Osteoblast (primary cell): ENCODE measurements around the gene STRBP. TPM values are rescaled to one million over a fixed set of nuclear protein-coding genes. Genes with fewer than 3 reads are reported as not detected.

Experiments used
- DNase-seq: peaks from one replicate; pipeline ENCODE4 v3.0.0; 2011; ENCODE audit warnings: low spot score, mixed read lengths; ENCODE audit not compliant: insufficient read length; ENCODE audit errors: missing footprints
- H2AFZ ChIP-seq: 2 replicates; pipeline ENCODE4 v1.6.0; 2011; ENCODE audit warnings: mild to moderate bottlenecking, low read length
- H3K27ac ChIP-seq: 2 replicates; pipeline ENCODE4 v1.5.1; 2011; ENCODE audit warnings: mild to moderate bottlenecking, low read depth, low read length, moderate library complexity
- H3K27me3 ChIP-seq: 2 replicates; pipeline ENCODE4 v1.6.0; 2012; ENCODE audit warnings: mild to moderate bottlenecking, control low read depth, inconsistent platforms, low read length, moderate library complexity; ENCODE audit not compliant: insufficient read depth
- H3K36me3 ChIP-seq: 2 replicates; pipeline ENCODE4 v1.5.1; 2011; ENCODE audit warnings: mild to moderate bottlenecking, low read length, control low read depth, moderate library complexity; ENCODE audit not compliant: insufficient read depth
- H3K4me1 ChIP-seq: 2 replicates; pipeline ENCODE4 v1.5.1; 2011; ENCODE audit warnings: mild to moderate bottlenecking, low read length, control low read depth, moderate library complexity; ENCODE audit not compliant: insufficient read depth
- H3K4me2 ChIP-seq: 2 replicates; pipeline ENCODE4 v1.6.0; 2011; ENCODE audit warnings: mild to moderate bottlenecking, low read length; ENCODE audit not compliant: insufficient read depth
- H3K4me3 ChIP-seq: fragments of 200-600 bp; sonication (generic); 3 replicates; pipeline ENCODE4 v1.5.1; 2012; ENCODE audit warnings: mild to moderate bottlenecking, low read length, inconsistent platforms; ENCODE audit not compliant: insufficient read depth
- H3K79me2 ChIP-seq: 2 replicates; pipeline ENCODE4 v1.6.0; 2012; ENCODE audit warnings: mild to moderate bottlenecking, low read length, control low read depth, inconsistent platforms; ENCODE audit not compliant: insufficient read depth
- H3K9me3 ChIP-seq: 2 replicates; pipeline ENCODE4 v1.5.1; 2011; ENCODE audit warnings: low read depth, low read length, control low read depth
- H4K20me1 ChIP-seq: 2 replicates; pipeline ENCODE4 v1.6.0; 2012; ENCODE audit warnings: mild to moderate bottlenecking, low read length, control low read depth; ENCODE audit not compliant: insufficient read depth
- total RNA-seq: library from RNA; depleted of rRNA; stranded (reverse); fragments of >200 nt; gene quantifications from 2 replicates; pipeline ENCODE4 v1.2.3, GENCODE V29; 2012
- TF ChIP-seq, protein P1 (sequence below): IDR thresholded peaks from 2 replicates; pipeline ENCODE4 v1.5.1; 2011; ENCODE audit warnings: mild to moderate bottlenecking, low read depth, low read length, moderate library complexity; ENCODE audit errors: extremely low read depth

Gene STRBP
- total RNA-seq, 1 donor, result 2.9 TPM

DNA sequence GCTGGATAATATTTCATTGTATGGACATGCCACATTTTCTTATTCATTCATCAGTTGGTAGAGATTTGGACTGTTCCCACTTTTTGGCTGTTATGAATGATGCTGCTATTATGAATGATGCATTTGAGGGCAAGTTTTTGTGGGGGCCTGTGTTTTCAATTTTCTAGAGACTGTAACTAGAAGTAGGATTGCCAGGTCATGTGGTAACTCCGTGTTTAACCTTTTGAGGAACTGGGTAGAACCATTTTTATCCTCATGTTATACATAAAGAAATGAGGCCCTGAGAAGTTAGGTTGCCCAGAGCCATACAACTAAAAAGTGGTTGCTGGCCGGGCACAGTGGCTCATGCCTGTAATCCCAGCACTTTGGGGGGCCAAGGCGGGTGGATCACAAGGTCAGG, 22.4 kb upstream of the STRBP start:
- no peak for DNase-seq
- Histone ChIP-seq H4K20me1 (no peaks in the 10 kb centered on the region), H3K27ac (no peak overlapping the region), H3K4me2 (no peak overlapping the region), H3K27me3 (no peaks in the 10 kb centered on the region), H2AFZ (no peak overlapping the region), H3K9me3 (no peaks in the 10 kb centered on the region), H3K79me2 (no peaks in the 10 kb centered on the region), H3K4me3 (no peak overlapping the region), H3K36me3 (no peaks in the 10 kb centered on the region), H3K4me1 (no peaks in the 10 kb centered on the region)
- TF ChIP-seq, protein P1, sequence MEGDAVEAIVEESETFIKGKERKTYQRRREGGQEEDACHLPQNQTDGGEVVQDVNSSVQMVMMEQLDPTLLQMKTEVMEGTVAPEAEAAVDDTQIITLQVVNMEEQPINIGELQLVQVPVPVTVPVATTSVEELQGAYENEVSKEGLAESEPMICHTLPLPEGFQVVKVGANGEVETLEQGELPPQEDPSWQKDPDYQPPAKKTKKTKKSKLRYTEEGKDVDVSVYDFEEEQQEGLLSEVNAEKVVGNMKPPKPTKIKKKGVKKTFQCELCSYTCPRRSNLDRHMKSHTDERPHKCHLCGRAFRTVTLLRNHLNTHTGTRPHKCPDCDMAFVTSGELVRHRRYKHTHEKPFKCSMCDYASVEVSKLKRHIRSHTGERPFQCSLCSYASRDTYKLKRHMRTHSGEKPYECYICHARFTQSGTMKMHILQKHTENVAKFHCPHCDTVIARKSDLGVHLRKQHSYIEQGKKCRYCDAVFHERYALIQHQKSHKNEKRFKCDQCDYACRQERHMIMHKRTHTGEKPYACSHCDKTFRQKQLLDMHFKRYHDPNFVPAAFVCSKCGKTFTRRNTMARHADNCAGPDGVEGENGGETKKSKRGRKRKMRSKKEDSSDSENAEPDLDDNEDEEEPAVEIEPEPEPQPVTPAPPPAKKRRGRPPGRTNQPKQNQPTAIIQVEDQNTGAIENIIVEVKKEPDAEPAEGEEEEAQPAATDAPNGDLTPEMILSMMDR, result no peak

DNA sequence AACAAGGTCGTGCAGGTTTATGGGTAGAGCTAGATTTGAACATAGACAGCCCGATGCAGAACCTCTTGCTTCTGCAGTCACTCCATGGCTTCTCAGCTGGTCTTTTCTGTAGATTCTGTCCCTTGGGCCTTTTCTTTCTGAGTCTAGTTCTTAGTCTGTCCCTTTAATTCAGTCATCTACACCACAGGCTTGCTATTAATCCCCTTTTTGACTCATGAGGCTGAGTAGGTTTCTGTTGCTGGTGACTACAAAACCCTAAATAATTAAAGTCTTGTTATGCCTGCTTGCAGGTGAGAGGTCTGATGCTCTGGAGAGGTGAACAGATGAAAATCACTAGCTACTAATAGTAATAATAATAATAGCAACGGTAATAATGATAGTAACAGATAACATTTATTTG, 19.3 kb upstream of the STRBP start:
- Histone ChIP-seq H2AFZ (no peak overlapping the region), H3K9me3 (no peaks in the 10 kb centered on the region), H3K4me3 (no peak overlapping the region), H3K79me2 (no peaks in the 10 kb centered on the region), H3K4me2 (no peak overlapping the region), H3K27ac (no peak overlapping the region), H3K27me3 (peaks cover under 1% of the 10 kb centered on the region), H3K36me3 (no peaks in the 10 kb centered on the region), H4K20me1 (no peaks in the 10 kb centered on the region), H3K4me1 (no peaks in the 10 kb centered on the region)
- TF ChIP-seq, protein P1, result no peak
- no peak for DNase-seq

DNA sequence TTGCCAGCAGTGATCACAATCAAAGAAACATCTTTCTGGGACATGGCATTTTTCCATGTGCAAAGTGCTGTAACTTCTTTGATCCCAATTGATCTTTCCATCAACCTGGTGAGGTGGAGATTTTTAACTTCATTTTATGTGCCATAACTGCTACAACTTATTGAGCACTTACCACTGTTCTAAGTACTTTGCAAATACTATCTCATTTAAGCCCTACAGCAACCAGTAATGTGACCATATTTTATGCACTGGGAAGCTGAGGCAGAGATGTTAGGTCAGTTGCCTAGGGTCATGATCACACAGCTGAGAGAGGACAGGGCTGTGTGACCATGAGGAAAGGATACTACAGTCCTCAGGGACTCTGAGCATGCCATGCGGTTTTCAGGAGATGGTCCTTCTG, 17.9 kb upstream of the STRBP start:
- no peaks in the 10 kb centered on the region for H3K79me2 ChIP-seq
- H3K27me3 ChIP-seq, result peaks cover 9% of the 10 kb centered on the region
- no peak overlapping the region for H3K4me2 ChIP-seq
- no peaks in the 10 kb centered on the region for H4K20me1 ChIP-seq
- TF ChIP-seq, protein P1, result no peak
- H3K9me3 ChIP-seq, result no peaks in the 10 kb centered on the region
- no peak overlapping the region for H2AFZ ChIP-seq
- no peaks in the 10 kb centered on the region for H3K36me3 ChIP-seq
- no peak for DNase-seq
- no peak overlapping the region for H3K4me3 ChIP-seq
- no peaks in the 10 kb centered on the region for H3K4me1 ChIP-seq
- no peak overlapping the region for H3K27ac ChIP-seq

GRCh38 chr9:123284656-123285055, 16.3 kb upstream of the STRBP start:
- Histone ChIP-seq H3K4me1 (no peaks in the 10 kb centered on the region), H3K9me3 (no peaks in the 10 kb centered on the region), H3K4me2 (no peak overlapping the region), H2AFZ (no peak overlapping the region), H3K4me3 (no peak overlapping the region), H3K27ac (no peak overlapping the region), H4K20me1 (no peaks in the 10 kb centered on the region), H3K27me3 (peaks cover 9% of the 10 kb centered on the region), H3K79me2 (no peaks in the 10 kb centered on the region), H3K36me3 (no peaks in the 10 kb centered on the region)
- no peak for DNase-seq
- TF ChIP-seq, protein P1, result no peak
